MG63 (cell line): ENCODE measurements around the gene CDC45. TPM values are rescaled to one million over a fixed set of nuclear protein-coding genes. Genes with fewer than 3 reads are reported as not detected.
"Not testable (repeated sequence)": the region's sequence is repeated elsewhere in the genome, so short reads cannot be mapped to it uniquely, and the experiment has no call there.

Experiments used
- DNase-seq: peaks from one replicate; pipeline ENCODE4 v3.0.0-alpha.2; 2020
- H3K27me3 ChIP-seq: fragments of 250-450 bp; sonication (Bioruptor Pico); 2 replicates; pipeline ENCODE4 v1.5.1; 2020; ENCODE audit warnings: mild to moderate bottlenecking, moderate library complexity
- H3K36me3 ChIP-seq: fragments of 250-450 bp; sonication (Bioruptor Pico); 2 replicates; pipeline ENCODE4 v1.5.1; 2020; ENCODE audit warnings: mild to moderate bottlenecking, moderate library complexity
- H3K4me3 ChIP-seq: fragments of 250-450 bp; sonication (Bioruptor Pico); 2 replicates; pipeline ENCODE4 v1.5.1; 2020; ENCODE audit warnings: mild to moderate bottlenecking, moderate library complexity
- H3K9me3 ChIP-seq: fragments of 250-450 bp; sonication (Bioruptor Pico); 2 replicates; pipeline ENCODE4 v1.5.1; 2020; ENCODE audit warnings: mild to moderate bottlenecking, moderate library complexity
- total RNA-seq: library from RNA; depleted of rRNA; stranded (reverse); fragments of >200 nt; shearing (Covaris generic); gene quantifications from 2 replicates; pipeline ENCODE4 v1.2.3, GENCODE V29; 2014; ENCODE audit warnings: low replicate concordance

Gene CDC45
- total RNA-seq, 1 experiment from 2014 or later = 81.8 TPM

- DNase-seq = no peak
- H3K36me3 ChIP-seq = no peaks in the 10 kb centered on the region
- no peak overlapping the region for H3K4me3 ChIP-seq
- no peaks in the 10 kb centered on the region for H3K9me3 ChIP-seq
- H3K27me3 ChIP-seq = no peaks in the 10 kb centered on the region
Observed at GRCh38 chr22:19546680-19547079, 67.0 kb downstream of the CDC45 start.

GRCh38 chr22:19547620-19548019, 67.9 kb downstream of the CDC45 start:
- no peak overlapping the region for H3K4me3 ChIP-seq
- H3K9me3 ChIP-seq = no peaks in the 10 kb centered on the region
- no peaks in the 10 kb centered on the region for H3K27me3 ChIP-seq
- H3K36me3 ChIP-seq = no peaks in the 10 kb centered on the region
- DNase-seq = no peak

DNA sequence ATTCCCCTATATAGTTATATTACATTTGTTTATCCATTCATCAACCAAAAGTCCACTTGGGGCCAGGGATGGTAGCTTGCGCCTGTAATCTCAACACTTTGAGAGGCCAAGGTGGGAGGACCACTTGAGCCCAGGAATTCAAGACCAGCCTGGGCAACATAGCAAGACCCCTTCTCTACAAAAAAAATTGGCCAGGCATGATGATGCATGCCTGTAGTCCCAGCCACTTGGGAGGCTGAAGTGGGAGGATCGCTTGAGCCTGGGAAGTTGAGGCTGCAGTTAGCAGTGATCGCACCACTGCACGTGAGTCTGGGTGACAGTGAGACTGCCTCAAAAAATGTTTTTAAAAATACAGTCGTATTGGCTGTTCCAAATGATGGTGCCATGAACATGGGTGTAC, 68.7 kb downstream of the CDC45 start:
- not testable (repeated sequence) for H3K27me3 ChIP-seq, H3K36me3 ChIP-seq, H3K4me3 ChIP-seq, DNase-seq, H3K9me3 ChIP-seq

GRCh38 chr22:19548964-19549363, 69.2 kb downstream of the CDC45 start:
- no peaks in the 10 kb centered on the region; the same call in 1 of the 2 replicates for H3K9me3 ChIP-seq
- DNase-seq = no peak
- no peaks in the 10 kb centered on the region for H3K36me3 ChIP-seq
- no peak overlapping the region for H3K4me3 ChIP-seq
- no peaks in the 10 kb centered on the region for H3K27me3 ChIP-seq

DNA sequence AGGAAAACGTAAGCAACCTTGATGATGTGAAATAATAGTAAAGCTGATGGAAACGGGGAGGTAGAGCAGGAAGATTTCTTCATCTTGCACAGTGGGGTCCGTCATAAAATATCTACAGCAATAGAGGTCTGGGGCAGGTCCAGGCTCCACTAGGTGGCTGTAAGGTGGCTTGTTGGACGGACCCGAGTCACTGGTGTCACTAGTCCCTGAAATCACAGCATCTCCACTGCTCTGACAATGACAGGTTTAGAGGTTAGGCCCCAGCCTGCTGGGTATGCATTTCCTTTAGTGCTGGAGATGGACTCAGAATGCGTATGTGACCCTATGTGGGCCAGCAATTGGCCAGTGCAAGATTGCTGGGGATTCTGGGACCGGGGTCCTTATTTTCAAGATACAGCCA, 69.7 kb downstream of the CDC45 start:
- Histone ChIP-seq H3K9me3 (no peaks in the 10 kb centered on the region; the same call in 1 of the 2 replicates), H3K4me3 (no peak overlapping the region), H3K36me3 (no peaks in the 10 kb centered on the region), H3K27me3 (no peaks in the 10 kb centered on the region)
- DNase-seq = no peak

- H3K36me3 ChIP-seq = no peaks in the 10 kb centered on the region
- H3K9me3 ChIP-seq = no peaks in the 10 kb centered on the region; the same call in 1 of the 2 replicates
- H3K27me3 ChIP-seq = no peaks in the 10 kb centered on the region
- DNase-seq = no peak
- H3K4me3 ChIP-seq = no peak overlapping the region
Observed at GRCh38 chr22:19550382-19550781, 70.7 kb downstream of the CDC45 start.

- Histone ChIP-seq H3K36me3 (no peaks in the 10 kb centered on the region), H3K27me3 (no peaks in the 10 kb centered on the region), H3K9me3 (no peaks in the 10 kb centered on the region; the same call in 1 of the 2 replicates), H3K4me3 (no peak overlapping the region)
- no peak for DNase-seq
Observed at GRCh38 chr22:19553201-19553600, 73.5 kb downstream of the CDC45 start.

GRCh38 chr22:19554834-19555404, 75.2 kb downstream of the CDC45 start:
- Histone ChIP-seq H3K27me3 (no peaks in the 10 kb centered on the region), H3K4me3 (no peak overlapping the region), H3K9me3 (no peaks in the 10 kb centered on the region; the same call in 1 of the 2 replicates), H3K36me3 (no peaks in the 10 kb centered on the region)
- DNase-seq = peak; percentile 76

- Histone ChIP-seq H3K36me3 (no peaks in the 10 kb centered on the region), H3K27me3 (no peaks in the 10 kb centered on the region), H3K4me3 (no peak overlapping the region), H3K9me3 (no peaks in the 10 kb centered on the region; the same call in 1 of the 2 replicates)
- no peak for DNase-seq
Observed at GRCh38 chr22:19555651-19556050, 75.9 kb downstream of the CDC45 start.

GRCh38 chr22:19556963-19557545, 77.3 kb downstream of the CDC45 start:
- Histone ChIP-seq H3K9me3 (no peaks in the 10 kb centered on the region; the same call in 1 of the 2 replicates), H3K27me3 (no peaks in the 10 kb centered on the region), H3K4me3 (no peak overlapping the region), H3K36me3 (no peaks in the 10 kb centered on the region)
- no peak for DNase-seq

DNA sequence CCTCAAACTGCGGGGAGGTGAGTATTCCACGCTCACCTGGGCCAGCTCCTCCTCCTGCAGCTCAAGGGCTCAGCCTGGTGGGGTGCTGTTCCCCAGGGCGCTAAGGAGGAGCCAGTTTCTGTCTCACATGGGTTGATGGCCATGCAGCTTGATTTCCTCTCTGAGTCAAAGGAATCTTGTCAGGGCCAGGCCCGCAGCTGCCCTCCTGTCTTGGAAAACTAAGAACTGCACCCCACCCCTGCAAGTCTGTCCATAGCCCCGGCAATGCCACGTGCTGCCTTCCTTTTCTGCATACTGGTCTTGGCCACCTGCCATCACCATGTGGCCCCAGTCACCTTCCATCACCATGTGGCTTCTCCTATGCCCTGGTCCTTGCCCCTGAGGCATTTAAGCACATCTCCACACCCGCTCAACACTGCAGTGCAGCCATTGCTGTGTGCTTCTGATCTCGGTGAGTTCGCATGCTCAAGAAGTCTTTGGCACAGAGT, 79.6 kb downstream of the CDC45 start:
- Histone ChIP-seq H3K27me3 (no peaks in the 10 kb centered on the region), H3K4me3 (no peak overlapping the region), H3K9me3 (no peaks in the 10 kb centered on the region), H3K36me3 (no peaks in the 10 kb centered on the region)
- no peak for DNase-seq

DNA sequence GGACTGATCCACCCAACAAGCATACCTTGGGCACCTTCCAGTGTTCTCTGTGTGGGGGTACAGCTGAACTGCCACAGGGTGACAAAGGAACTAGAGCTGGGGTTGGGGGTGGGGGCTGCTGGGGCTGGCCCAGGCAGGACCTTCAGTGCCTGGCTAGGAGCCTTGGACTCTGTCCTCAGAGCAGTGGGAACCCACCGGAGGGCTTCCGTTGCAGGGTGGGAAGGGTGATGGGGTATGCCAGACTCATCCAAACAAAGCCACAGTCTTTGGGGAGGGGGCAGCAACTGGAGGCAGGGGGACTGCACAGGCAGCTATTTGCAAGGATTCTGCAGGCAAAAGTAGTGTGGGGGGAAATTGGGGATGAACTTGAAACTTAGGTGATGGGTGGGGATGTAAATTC, 80.2 kb downstream of the CDC45 start:
- Histone ChIP-seq H3K36me3 (no peaks in the 10 kb centered on the region), H3K4me3 (no peak overlapping the region), H3K27me3 (no peaks in the 10 kb centered on the region), H3K9me3 (no peaks in the 10 kb centered on the region)
- no peak for DNase-seq

DNA sequence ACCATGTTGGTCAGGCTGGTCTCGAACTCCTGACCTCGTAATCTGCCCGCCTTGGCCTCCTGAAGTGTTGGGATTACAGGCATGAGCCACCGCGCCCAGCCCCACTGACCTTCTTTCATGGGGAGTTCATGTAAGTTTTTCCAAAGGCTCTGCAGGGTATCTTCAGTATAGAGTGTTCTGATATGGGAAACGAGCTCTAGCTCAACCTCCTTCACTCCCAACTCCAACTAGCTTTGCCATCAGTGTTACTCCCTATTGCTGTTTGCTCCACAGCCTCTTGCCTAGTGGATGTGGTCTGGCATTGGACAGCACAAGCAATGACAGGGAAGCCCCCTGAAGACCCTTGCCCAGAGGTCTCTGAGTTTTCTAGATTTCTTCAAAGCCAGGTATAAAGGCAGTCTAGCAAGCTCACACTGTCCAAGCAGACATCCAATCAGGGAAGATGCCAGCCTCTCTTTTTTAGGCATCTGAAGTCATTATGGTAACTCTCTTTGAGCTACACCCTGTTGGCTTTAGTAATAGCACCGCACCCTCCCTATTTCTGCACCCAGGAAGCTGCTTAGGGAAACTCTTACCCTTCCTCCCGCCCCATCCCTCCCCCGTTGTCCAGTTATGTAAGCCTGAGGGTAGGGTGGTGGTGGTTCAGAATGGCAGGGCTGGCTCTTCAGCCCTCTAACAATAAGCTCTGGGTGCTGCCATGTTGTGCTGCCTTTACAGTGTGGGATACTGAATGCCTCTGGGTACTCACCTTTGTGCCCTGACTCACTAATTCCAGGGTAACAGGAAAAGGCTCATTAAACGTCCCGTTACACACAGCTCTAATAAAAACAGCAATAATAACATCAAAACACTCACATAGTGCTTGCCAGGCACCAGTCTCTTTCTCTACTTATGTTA, 85.9 kb downstream of the CDC45 start:
- no peak for DNase-seq

GRCh38 chr22:19566279-19567156, 86.8 kb downstream of the CDC45 start:
- Histone ChIP-seq H3K9me3 (no peaks in the 10 kb centered on the region), H3K36me3 (no peaks in the 10 kb centered on the region), H3K27me3 (0 out of 2 replicates have a peak, but pooled peaks cover 2% of the 10 kb centered on the region), H3K4me3 (no peak overlapping the region)
- no peak for DNase-seq

More for the DNA sequence above, 85.9 kb downstream of the CDC45 start:
- Histone ChIP-seq H3K27me3 (0 out of 2 replicates have a peak, but pooled peaks cover 2% of the 10 kb centered on the region), H3K9me3 (no peaks in the 10 kb centered on the region), H3K4me3 (no peak overlapping the region), H3K36me3 (no peaks in the 10 kb centered on the region)

- Histone ChIP-seq H3K36me3 (no peaks in the 10 kb centered on the region), H3K9me3 (no peaks in the 10 kb centered on the region), H3K4me3 (no peak overlapping the region), H3K27me3 (0 out of 2 replicates have a peak, but pooled peaks cover 2% of the 10 kb centered on the region)
- DNase-seq = no peak
Observed at GRCh38 chr22:19567157-19568009, 87.7 kb downstream of the CDC45 start.
